NCI-H2227 treated with DMSO at 0.1 percent for 48 hours (cell line): ENCODE results near the gene PLXNB3.

Experiments
- DNase-seq: peaks from one replicate; lab custom pipeline; 2025; lab: John Stamatoyannopoulos, UW

The PLXNB3 gene

GRCh38 chrX:153762626-153763173 is 1.3 kb upstream of the PLXNB3 start:
- DNase-seq, result no peak

DNA sequence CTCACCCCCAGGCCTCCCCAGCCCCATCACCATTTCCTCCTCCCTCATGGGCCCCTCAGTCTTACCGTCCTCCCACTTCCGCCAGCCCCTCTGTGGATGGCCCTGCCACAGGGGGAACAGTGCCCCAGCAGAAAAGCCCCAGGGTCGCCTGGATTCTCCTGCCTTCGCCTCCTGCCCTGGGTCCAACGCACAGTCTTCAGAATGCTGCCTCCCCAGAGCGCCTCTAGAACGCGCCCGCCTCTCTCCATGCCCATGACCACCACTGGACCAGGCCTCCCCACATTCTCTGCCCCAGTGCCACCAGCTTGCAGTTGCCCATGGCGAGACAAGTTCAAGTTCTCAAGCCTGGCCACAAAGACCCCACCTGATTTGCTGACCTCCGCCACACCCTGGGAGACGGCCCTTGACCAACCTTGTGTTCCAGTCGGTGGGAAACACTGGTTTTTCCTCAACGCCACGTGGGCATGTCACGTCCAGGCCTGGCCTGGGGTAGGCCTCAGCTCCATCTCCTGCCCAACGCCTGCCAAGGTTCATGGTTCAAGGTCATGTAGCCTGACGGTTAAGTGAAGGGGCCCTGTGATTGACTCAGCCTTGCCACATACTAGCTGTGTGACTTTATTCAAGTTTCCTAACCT is 634 bp upstream of the PLXNB3 start:
- no peak for DNase-seq

DNA sequence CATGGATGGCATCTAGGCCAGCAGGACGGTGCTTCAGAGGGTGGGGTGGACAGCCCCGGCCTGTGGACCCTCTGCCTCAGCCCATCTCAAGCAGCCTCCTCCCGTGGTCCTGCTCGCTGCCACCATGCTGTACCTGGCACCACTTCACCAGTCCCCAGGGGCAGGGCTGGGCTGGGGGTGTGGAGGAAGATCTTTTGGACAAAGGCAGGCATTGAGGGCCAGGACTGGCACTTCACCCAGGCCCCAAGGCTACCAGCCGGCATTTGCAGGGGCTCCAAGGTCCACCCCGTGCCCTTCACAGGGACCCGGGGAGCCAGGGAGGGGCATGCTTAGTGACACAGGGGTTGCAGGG is 713 bp downstream of the PLXNB3 start:
- no peak for DNase-seq

- no peak for DNase-seq
These were observed 1.4 kb downstream of the PLXNB3 start for GRCh38 chrX:153765138-153766079.

DNA sequence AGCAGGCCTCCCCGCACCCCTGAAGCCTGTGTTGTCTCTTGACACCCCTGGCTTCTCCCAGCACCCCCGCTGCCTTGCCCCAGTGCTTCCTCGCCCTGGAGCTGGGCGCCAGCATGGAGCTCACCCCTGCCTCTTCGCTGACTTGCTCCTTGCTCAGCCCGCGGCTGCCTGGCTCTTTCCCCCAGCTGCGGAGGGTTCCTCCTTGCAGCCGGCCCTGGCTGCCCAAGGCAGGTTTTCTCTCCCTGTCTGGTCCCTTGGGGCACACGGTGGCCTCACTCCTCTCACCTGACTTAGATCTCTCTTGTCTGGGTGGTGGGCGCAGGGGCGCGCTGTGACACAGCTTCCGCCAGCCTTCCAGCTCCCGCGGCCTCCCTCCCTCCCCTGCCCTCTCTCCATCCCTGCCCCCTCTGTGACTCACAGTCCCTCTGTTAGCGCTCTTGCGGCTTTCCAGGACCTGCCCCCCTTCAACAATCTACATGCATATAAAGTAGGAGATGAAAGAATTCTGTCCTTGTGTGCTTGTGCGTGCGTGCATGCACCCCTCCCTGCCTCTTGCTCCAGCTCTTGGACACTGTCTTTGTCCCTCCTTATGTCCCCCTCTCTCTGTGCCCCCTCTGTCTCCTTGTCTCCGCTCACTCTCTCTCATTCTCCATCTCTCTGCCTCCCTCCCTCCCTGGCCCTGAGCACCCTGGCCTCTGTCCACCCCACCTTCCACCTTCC is 2.2 kb downstream of the PLXNB3 start:
- peak; percentile 49 for DNase-seq

DNA sequence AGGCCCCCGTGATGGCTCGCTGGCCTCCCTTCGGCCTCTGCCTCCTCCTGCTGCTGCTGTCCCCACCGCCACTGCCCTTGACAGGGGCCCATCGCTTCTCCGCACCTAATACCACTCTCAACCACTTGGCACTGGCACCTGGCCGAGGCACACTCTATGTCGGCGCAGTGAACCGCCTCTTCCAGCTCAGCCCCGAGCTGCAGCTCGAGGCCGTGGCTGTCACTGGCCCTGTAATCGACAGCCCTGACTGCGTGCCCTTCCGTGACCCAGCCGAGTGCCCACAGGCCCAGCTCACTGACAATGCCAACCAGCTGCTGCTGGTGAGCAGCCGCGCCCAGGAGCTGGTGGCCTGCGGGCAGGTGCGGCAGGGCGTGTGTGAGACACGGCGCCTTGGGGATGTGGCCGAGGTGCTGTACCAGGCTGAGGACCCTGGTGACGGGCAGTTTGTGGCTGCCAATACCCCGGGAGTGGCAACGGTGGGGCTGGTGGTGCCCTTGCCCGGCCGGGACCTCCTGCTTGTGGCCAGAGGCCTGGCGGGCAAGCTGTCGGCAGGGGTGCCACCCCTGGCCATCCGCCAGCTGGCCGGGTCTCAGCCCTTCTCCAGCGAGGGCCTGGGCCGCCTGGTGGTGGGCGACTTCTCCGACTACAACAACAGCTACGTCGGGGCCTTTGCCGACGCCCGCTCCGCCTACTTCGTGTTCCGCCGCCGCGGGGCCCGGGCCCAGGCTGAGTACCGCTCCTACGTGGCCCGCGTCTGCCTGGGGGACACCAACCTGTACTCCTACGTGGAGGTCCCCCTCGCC is 3.0 kb downstream of the PLXNB3 start:
- DNase-seq, result no peak

GRCh38 chrX:153767674-153768055 is 3.6 kb downstream of the PLXNB3 start:
- no peak for DNase-seq

DNA sequence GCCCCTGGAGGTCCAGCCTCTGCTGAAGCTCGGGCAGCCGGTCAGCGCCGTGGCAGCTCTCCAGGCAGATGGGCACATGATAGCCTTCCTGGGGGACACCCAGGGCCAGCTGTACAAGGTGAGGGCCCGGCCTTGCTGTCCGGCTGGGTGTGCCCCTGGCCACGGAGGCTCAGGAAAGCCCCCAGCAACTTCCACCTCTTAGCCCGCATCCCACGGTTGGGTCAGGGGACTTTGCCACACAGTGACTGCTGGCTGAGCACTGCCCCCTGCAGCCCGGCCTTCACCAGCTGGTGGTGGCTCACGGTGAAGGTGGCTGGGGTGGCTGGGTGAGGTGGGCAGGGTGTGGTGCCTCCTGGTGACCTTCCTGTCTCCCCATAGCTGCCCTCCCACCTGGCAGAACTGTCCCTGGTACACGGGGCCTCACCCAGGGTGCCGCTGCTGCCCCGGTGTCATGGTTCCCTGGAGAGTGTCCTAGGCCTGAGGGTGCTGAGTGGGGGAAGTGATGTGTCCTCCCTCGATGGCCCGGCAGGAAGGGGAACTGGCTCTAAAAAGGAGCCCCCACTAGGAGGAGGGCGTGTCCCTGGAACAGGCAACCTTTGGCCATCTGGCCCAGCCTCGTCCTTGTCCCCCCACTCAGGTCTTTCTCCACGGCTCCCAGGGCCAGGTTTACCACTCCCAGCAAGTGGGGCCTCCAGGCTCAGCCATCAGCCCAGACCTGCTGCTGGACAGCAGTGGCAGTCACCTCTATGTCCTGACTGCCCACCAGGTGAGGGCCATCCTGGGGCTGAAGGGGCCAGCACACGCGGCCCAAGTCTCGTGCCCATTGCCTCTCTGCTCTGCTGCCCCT is 4.5 kb downstream of the PLXNB3 start:
- no peak for DNase-seq

GRCh38 chrX:153769158-153769864 is 5.3 kb downstream of the PLXNB3 start:
- no peak for DNase-seq

- DNase-seq, result no peak
These were observed 6.0 kb downstream of the PLXNB3 start for GRCh38 chrX:153769865-153770600.

GRCh38 chrX:153770601-153771414 is 6.8 kb downstream of the PLXNB3 start:
- DNase-seq, result no peak

DNA sequence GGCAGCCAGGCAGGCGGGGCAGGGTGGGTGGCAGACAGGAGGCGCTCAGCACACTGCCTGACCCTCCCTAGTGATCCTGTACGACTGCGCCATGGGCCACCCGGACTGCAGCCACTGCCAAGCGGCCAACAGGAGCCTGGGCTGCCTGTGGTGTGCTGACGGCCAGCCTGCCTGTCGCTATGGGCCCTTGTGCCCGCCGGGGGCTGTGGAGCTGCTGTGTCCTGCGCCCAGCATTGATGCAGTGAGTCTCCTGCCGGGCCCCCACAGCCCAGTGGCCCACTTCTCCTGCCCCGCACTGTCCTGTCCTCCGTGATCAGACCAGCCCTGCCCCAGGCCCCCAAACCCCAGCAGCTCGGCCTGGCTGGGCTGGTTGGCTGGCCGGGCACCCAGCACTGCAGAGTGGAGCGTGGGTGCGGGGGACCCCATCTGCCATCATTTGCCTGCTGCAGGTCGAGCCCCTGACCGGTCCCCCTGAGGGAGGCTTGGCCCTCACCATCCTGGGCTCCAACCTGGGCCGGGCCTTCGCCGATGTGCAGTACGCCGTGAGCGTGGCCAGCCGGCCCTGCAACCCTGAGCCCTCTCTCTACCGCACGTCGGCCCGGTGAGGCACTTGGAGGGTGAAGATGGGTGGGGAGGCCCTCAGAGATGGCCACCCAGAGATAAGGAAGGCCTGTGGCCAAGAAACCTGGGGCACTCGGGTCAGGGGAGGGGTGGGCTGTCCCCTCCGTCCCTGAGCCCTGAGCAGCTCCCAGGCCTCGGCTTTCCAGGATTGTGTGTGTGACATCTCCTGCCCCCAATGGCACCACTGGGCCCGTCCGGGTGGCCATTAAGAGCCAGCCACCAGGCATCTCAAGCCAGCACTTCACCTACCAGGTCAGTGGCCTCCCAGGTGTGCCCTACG is 7.6 kb downstream of the PLXNB3 start:
- DNase-seq, result no peak

- no peak for DNase-seq
These were observed 8.5 kb downstream of the PLXNB3 start for GRCh38 chrX:153772316-153773217.

DNA sequence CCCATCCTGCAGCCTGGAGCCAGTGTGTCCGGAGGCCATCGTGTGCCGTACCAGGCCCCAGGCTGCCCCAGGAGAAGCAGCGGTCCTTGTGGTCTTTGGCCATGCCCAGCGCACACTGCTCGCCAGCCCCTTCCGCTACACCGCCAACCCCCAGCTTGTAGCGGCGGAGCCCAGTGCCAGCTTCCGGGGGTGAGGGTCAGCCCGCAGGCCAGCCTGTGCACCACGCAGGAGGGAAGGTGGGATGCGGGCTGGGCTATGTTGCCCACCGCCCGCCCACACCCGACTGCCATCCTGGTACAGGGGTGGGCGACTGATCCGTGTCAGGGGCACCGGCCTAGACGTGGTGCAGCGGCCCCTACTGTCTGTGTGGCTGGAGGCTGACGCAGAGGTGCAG is 9.2 kb downstream of the PLXNB3 start:
- no peak for DNase-seq

DNA sequence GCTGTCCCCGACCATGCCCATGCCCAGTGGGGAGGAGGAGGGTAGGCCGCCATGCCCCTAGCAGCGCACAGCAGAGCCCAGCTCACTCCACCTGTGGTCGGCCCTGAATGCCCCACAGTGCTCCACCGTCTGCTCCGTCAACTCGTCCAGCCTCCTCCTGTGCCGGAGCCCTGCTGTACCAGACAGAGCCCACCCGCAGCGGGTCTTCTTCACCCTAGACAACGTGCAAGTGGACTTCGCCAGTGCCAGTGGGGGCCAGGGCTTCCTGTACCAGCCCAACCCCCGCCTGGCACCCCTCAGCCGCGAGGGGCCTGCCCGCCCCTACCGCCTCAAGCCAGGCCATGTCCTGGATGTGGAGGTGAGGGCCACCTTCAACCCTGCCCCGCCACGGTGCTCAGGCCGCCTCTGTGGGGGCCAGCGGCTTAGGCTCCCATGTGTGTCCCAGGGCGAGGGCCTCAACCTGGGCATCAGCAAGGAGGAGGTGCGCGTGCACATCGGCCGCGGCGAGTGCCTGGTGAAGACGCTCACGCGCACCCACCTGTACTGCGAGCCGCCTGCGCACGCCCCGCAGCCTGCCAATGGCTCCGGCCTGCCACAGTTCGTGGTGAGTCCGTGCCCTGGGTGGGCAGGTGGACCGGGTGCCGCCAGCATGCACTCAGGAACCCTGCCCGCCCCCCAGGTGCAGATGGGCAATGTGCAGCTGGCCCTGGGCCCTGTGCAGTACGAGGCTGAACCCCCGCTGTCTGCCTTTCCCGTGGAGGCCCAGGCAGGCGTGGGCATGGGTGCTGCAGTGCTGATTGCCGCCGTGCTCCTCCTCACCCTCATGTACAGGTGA is 9.9 kb downstream of the PLXNB3 start:
- no peak for DNase-seq
